ENCODE results near the gene IRF6. TPM values are rescaled to one million over a fixed set of nuclear protein-coding genes. Genes with fewer than 3 reads are reported as not detected.

Gene IRF6
- total RNA-seq, 1 experiment from 2014 or later = 27.3 TPM

DNA sequence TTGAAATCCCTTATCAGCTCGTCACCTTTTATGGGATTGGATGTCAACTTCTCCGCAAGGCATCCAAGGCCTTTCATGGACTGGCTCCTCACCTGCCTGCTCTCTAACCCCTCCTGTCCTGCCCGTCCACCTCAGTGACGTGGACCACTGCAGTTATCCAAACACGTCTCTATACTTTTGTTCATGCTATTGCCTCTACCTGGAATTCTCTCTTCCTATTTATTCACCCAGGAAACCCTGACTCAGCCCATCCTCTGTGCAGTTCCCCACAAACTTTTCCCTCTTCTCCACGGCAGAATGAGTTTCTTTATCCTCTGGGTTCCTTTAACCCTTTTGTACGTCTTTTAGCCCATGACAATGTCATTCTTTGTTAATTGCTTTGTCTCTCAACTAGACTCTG is 16.8 kb upstream of the IRF6 start:
- no peak overlapping the region for H3K27ac Mint-ChIP-seq (ENCODE audit: unreplicated experiment)
- H3K4me1 Mint-ChIP-seq (ENCODE audit: low read depth, unreplicated experiment) = peaks cover 29% of the 10 kb centered on the region
- Histone ChIP-seq H3K4me3 (ENCODE audit: low read depth, low read length) (no peak overlapping the region), H3K9me3 (no peaks in the 10 kb centered on the region), H3K27me3 (replicated peaks; ENCODE audit: control insufficient read depth, insufficient read depth, low read length) (no peaks in the 10 kb centered on the region), H3K4me1 (peaks cover 17% of the 10 kb centered on the region), H3K36me3 (ENCODE audit: control insufficient read depth, insufficient read depth, low read length) (no peaks in the 10 kb centered on the region)
- no peak for DNase-seq
- no peaks in the 10 kb centered on the region for H3K36me3 Mint-ChIP-seq (ENCODE audit: insufficient read depth, unreplicated experiment)
- intact Hi-C loops (cut with micrococcal nuclease; ENCODE audit: unreplicated experiment) = loop anchor here (1.0 kb wide), 1 partner anchor 16 kb away; the partner anchor contains the start of gene IRF6
- peaks cover 2% of the 10 kb centered on the region for H3K27me3 Mint-ChIP-seq (ENCODE audit: insufficient read depth, unreplicated experiment)
- ChIA-PET CTCF (interaction anchor here (2.4 kb wide), 1 partner anchor 17 kb away, joined by 16 read pairs; the partner anchor contains the start of gene IRF6), POLR2A (interaction anchor here (1.0 kb wide), 1 partner anchor 17 kb away, joined by 3 read pairs; the partner anchor contains the start of gene IRF6)
- TF ChIP-seq, protein P1, sequence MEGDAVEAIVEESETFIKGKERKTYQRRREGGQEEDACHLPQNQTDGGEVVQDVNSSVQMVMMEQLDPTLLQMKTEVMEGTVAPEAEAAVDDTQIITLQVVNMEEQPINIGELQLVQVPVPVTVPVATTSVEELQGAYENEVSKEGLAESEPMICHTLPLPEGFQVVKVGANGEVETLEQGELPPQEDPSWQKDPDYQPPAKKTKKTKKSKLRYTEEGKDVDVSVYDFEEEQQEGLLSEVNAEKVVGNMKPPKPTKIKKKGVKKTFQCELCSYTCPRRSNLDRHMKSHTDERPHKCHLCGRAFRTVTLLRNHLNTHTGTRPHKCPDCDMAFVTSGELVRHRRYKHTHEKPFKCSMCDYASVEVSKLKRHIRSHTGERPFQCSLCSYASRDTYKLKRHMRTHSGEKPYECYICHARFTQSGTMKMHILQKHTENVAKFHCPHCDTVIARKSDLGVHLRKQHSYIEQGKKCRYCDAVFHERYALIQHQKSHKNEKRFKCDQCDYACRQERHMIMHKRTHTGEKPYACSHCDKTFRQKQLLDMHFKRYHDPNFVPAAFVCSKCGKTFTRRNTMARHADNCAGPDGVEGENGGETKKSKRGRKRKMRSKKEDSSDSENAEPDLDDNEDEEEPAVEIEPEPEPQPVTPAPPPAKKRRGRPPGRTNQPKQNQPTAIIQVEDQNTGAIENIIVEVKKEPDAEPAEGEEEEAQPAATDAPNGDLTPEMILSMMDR (IDR thresholded peaks at IDR 0.05; ENCODE audit: insufficient read depth in 1 of 2, low read depth in 1 of 2, low read length in 1 of 2, severe bottlenecking in 1 of 2, unreplicated experiment in 1 of 2) = no peak
- H3K4me3 Mint-ChIP-seq (ENCODE audit: unreplicated experiment) = peak overlapping the region; percentile 2
- BruUV-seq (replicated peaks) = no TSS peak
- no peaks in the 10 kb centered on the region for H3K9me3 Mint-ChIP-seq (ENCODE audit: unreplicated experiment)

DNA sequence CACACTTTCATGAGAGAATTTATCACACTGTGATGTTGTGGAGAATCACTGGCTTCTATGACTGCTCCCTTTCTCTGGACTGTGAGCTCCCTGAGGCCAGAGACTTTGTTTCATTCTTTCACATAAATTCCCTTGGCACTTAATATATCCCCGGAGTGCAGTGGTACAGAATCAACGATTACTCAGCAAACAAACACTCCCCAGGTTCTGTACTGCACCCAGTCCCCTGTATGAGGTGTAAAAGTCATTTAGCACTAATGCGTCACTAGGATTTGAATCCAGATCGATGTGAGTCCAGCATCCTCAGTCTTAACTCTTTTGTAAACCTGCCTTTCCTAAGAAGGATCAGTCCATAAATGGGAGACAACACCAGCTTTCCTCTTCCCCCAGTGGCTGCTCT is 15.0 kb upstream of the IRF6 start:
- POLR2A ChIA-PET = interaction anchor here (0.5 to 0.6 kb wide), 2 partner anchors 13 to 553 kb away, joined by 4 to 5 read pairs; no protein-coding TSS in a partner anchor
- Histone ChIP-seq H3K9me3 (no peaks in the 10 kb centered on the region), H3K4me3 (ENCODE audit: low read depth, low read length) (no peak overlapping the region), H3K36me3 (ENCODE audit: control insufficient read depth, insufficient read depth, low read length) (no peaks in the 10 kb centered on the region), H3K4me1 (peaks cover 11% of the 10 kb centered on the region), H3K27me3 (replicated peaks; ENCODE audit: control insufficient read depth, insufficient read depth, low read length) (no peaks in the 10 kb centered on the region)
- H3K4me1 Mint-ChIP-seq (ENCODE audit: low read depth, unreplicated experiment) = peaks cover 24% of the 10 kb centered on the region
- no peak for DNase-seq
- H3K27ac Mint-ChIP-seq (ENCODE audit: unreplicated experiment) = no peak overlapping the region
- intact Hi-C loops (cut with micrococcal nuclease; ENCODE audit: unreplicated experiment) = no loop called here
- H3K27me3 Mint-ChIP-seq (ENCODE audit: insufficient read depth, unreplicated experiment) = peaks cover 2% of the 10 kb centered on the region
- CTCF ChIA-PET = no interaction called here
- TF ChIP-seq, protein P1 (IDR thresholded peaks at IDR 0.05; ENCODE audit: insufficient read depth in 1 of 2, low read depth in 1 of 2, low read length in 1 of 2, severe bottlenecking in 1 of 2, unreplicated experiment in 1 of 2) = no peak
- H3K4me3 Mint-ChIP-seq (ENCODE audit: unreplicated experiment) = no peak overlapping the region
- H3K9me3 Mint-ChIP-seq (ENCODE audit: unreplicated experiment) = no peaks in the 10 kb centered on the region
- H3K36me3 Mint-ChIP-seq (ENCODE audit: insufficient read depth, unreplicated experiment) = no peaks in the 10 kb centered on the region
- no TSS peak for BruUV-seq (replicated peaks)

DNA sequence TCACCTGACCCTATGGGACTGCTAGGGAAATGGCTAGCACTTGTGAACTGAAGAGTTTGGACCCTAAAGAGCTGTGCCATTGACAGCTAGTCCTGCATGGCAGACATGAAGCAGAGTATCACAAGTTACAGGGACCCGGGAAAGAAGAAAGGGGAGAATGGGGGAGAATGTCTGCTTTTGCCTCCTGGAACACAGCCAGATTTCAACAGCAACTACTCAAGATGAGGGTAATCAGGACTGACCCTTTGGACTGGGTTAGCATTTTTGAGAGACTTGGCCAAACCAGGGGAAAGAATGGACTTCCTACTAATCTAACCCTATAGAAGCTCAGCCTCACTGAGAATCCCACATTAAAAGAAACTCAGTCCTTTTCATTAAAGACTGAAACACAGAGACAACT is 13.1 kb upstream of the IRF6 start:
- Histone ChIP-seq H3K27me3 (replicated peaks; ENCODE audit: control insufficient read depth, insufficient read depth, low read length) (no peaks in the 10 kb centered on the region), H3K4me3 (ENCODE audit: low read depth, low read length) (no peak overlapping the region), H3K36me3 (ENCODE audit: control insufficient read depth, insufficient read depth, low read length) (no peaks in the 10 kb centered on the region), H3K9me3 (no peaks in the 10 kb centered on the region), H3K4me1 (0 out of 2 replicates have a peak, but pooled peaks cover 4% of the 10 kb centered on the region)
- Mint-ChIP-seq H3K9me3 (ENCODE audit: unreplicated experiment) (no peaks in the 10 kb centered on the region), H3K4me1 (ENCODE audit: low read depth, unreplicated experiment) (peaks cover 15% of the 10 kb centered on the region), H3K27ac (ENCODE audit: unreplicated experiment) (no peak overlapping the region), H3K4me3 (ENCODE audit: unreplicated experiment) (no peak overlapping the region), H3K27me3 (ENCODE audit: insufficient read depth, unreplicated experiment) (peaks cover 2% of the 10 kb centered on the region), H3K36me3 (ENCODE audit: insufficient read depth, unreplicated experiment) (no peaks in the 10 kb centered on the region)
- TF ChIP-seq, protein P1 (IDR thresholded peaks at IDR 0.05; ENCODE audit: insufficient read depth in 1 of 2, low read depth in 1 of 2, low read length in 1 of 2, severe bottlenecking in 1 of 2, unreplicated experiment in 1 of 2) = no peak
- intact Hi-C loops (cut with micrococcal nuclease; ENCODE audit: unreplicated experiment) = no loop called here
- DNase-seq = no peak
- ChIA-PET POLR2A (no interaction called here), CTCF (interaction anchor here (1.8 kb wide), 1 partner anchor 13 kb away, joined by 4 read pairs; the partner anchor contains the start of gene IRF6)
- no TSS peak for BruUV-seq (replicated peaks)
